NCI-H446 treated with DMSO at 0.1 percent for 48 hours (cell line): ENCODE data around the gene ZNF660.

Source experiments
- DNase-seq: peaks from one replicate; lab custom pipeline; 2025; lab: John Stamatoyannopoulos, UW

ZNF660 gene

DNA sequence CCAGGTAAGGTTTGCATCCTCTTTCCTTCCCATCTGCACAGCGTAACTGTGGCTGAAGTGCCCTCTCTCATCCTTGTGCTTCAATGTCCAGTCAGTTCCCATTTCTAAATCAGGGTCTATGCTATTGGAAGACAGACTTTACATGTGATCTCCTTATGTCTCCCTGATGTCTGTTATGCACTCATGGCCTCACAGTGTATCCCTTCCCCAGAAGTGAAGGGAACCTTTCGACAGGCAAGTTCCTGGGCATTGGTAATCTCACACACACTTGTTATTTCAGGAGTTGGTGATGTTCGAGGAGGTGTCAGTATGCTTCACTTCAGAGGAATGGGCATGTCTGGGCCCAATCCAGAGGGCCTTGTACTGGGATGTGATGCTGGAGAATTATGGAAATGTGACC, 47.4 kb downstream of the ZNF660 start:
- DNase-seq, result no peak

GRCh38 chr3:44642337-44642736, 57.6 kb downstream of the ZNF660 start:
- DNase-seq, result no peak

- DNase-seq, result no peak
Measured at GRCh38 chr3:44643024-44643423, 58.3 kb downstream of the ZNF660 start.

GRCh38 chr3:44647771-44648170, 63.0 kb downstream of the ZNF660 start:
- no peak for DNase-seq

DNA sequence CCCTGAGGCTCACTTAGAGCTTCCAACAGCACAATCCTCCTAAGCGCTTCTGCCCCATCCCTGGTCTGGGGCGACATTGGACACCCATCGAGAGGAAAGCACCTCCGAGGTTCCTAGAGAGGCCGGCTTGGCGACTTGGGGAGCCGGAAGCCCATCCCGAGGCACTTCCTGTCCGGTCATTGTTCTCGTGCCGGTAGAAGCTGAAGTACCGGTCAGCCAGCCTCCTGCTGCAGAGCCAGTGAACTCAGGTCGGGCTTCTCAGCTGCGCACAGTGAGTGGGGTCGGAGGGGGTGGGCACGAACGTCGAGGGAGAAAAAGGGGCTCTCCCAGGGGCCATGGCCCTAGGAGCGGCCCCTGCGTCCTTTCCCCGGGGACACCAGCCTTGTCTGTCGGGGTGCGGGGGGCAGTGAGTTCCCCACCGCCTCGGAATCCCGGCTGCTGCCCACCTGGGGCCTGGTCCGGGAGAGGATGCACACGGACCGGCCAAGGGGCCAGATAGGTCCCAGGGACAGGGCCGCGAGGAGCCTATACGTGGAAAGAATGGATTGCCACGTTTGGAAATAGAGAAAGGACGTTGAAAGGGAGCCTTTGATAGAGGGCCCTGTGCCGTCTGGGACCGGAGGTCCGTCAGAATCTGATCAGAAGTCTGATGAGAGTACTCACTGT, 63.9 kb downstream of the ZNF660 start, which contains the start of gene ZNF35:
TSS of gene ZNF35 (plus strand) at position 169 of the 666 bp plus-strand sequence. CDS start 2,336 bp downstream, outside the sequence.
- DNase-seq, result peak; percentile 36
